B cell (primary cell): ENCODE measurements around the gene SHISA3. TPM values are rescaled to one million over a fixed set of nuclear protein-coding genes. Genes with fewer than 3 reads are reported as not detected.

Experiments used
- ATAC-seq: fragments of 200-7000 bp; cut with Tn5 transposase; one replicate; pipeline ENCODE4 v1.10.0; 2021; ENCODE audit warnings: low read depth, mild to moderate bottlenecking, moderate number of reproducible peaks, moderate library complexity
- CTCF ChIA-PET: fragments of 350-600 bp; sonication (Branson Sonifier 250); formaldehyde crosslinking; loops from one replicate; lab custom pipeline; 2021; ENCODE audit warnings: antibody characterized with exemption, inconsistent platforms; lab: Charles Lee
- POLR2A ChIA-PET: fragments of 350-600 bp; sonication (Branson Sonifier 250); formaldehyde crosslinking; loops from one replicate; lab custom pipeline; 2021; ENCODE audit warnings: antibody characterized with exemption; lab: Charles Lee
- DNase-seq: peaks from one replicate; pipeline ENCODE4 v3.0.0; 2013
- H2AFZ ChIP-seq: 2 replicates; pipeline ENCODE4 v1.6.1; 2012; ENCODE audit warnings: mild to moderate bottlenecking, low read depth, low read length; ENCODE audit not compliant: insufficient read depth, poor library complexity, severe bottlenecking
- H3K27ac ChIP-seq, 2 donors: 1 replicate in 1 of 2; 2 replicates in 1 of 2; pipeline ENCODE4 v1.5.1; 2012 to 2013; ENCODE audit warnings: low read length in 2 of 2, mild to moderate bottlenecking in 2 of 2, moderate library complexity in 1 of 2
- H3K27me3 ChIP-seq, 4 experiments: fragments of 200-600 bp in 1 of 4; sonication (generic) in 1 of 4; replicated peaks in 1 of 4; 1 replicate in 2 of 4; 2 replicates in 2 of 4; pipeline versions ENCODE4 v1.6.1 to v1.7.0; 2013 to 2016; ENCODE audit warnings: low read length in 3 of 4, mild to moderate bottlenecking in 2 of 4, mixed read lengths in 1 of 4, moderate library complexity in 1 of 4; ENCODE audit not compliant: insufficient read depth in 4 of 4, control insufficient read depth in 3 of 4; ENCODE audit errors: control extremely low read depth in 1 of 4
- H3K36me3 ChIP-seq, 2 experiments: replicated peaks in 1 of 2; 1 replicate in 1 of 2; 2 replicates in 1 of 2; pipeline versions ENCODE4 v1.6.1 to v1.7.1; 2013; ENCODE audit warnings: low read length in 1 of 2; ENCODE audit not compliant: insufficient read depth in 2 of 2, control insufficient read depth in 1 of 2; ENCODE audit errors: control extremely low read depth in 1 of 2, extremely low read depth in 1 of 2
- H3K4me1 ChIP-seq, 2 donors: fragments of 200-600 bp in 1 of 2; sonication (generic) in 1 of 2; 1 replicate in 1 of 2; 2 replicates in 1 of 2; pipeline versions ENCODE4 v1.5.1 to v1.6.1; 2013 to 2017; ENCODE audit warnings: low read length in 2 of 2; ENCODE audit not compliant: control insufficient read depth in 2 of 2, insufficient read depth in 2 of 2
- H3K4me2 ChIP-seq: replicated peaks from 2 replicates; pipeline ENCODE3; 2012; ENCODE audit warnings: mild to moderate bottlenecking, low read depth, low read length; ENCODE audit not compliant: poor library complexity, severe bottlenecking
- H3K4me3 ChIP-seq, 5 experiments: fragments of 200-600 bp in 1 of 5; sonication (generic) in 1 of 5; 1 replicate in 3 of 5; 2 replicates in 2 of 5; pipeline versions ENCODE4 v1.5.1 to v1.7.0; 2011 to 2016; ENCODE audit warnings: low read length in 4 of 5, mild to moderate bottlenecking in 4 of 5, low read depth in 2 of 5, control low read depth in 1 of 5, moderate library complexity in 1 of 5; ENCODE audit not compliant: insufficient read depth in 1 of 5; ENCODE audit errors: control extremely low read depth in 1 of 5, extremely low read depth in 1 of 5
- H3K79me2 ChIP-seq: fragments of 200-600 bp; sonication (generic); one replicate; pipeline ENCODE4 v1.6.0; 2016; ENCODE audit warnings: low read length; ENCODE audit not compliant: control insufficient read depth, insufficient read depth
- H3K9ac ChIP-seq: fragments of 200-600 bp; sonication (generic); 2 replicates; pipeline ENCODE4 v1.6.1; 2017; ENCODE audit warnings: mild to moderate bottlenecking, low read length, moderate library complexity
- H3K9me3 ChIP-seq, 3 donors: one replicate each; pipeline versions ENCODE4 v1.6.1 to v1.7.1; 2013; ENCODE audit warnings: low read length in 2 of 3; ENCODE audit not compliant: control insufficient read depth in 2 of 3, insufficient read depth in 1 of 3; ENCODE audit errors: control extremely low read depth in 1 of 3
- H4K20me1 ChIP-seq: 2 replicates; pipeline ENCODE4 v1.6.0; 2012; ENCODE audit warnings: mild to moderate bottlenecking, low read length; ENCODE audit not compliant: insufficient read depth, control insufficient read depth, poor library complexity, severe bottlenecking
- H3K27ac Mint-ChIP-seq: one replicate; pipeline ENCODE4 v1.8.0; 2021; ENCODE audit warnings: mixed read lengths
- H3K27me3 Mint-ChIP-seq: one replicate; pipeline ENCODE4 v1.8.0; 2021; ENCODE audit warnings: mixed read lengths
- H3K4me1 Mint-ChIP-seq: one replicate; pipeline ENCODE4 v1.8.0; 2021; ENCODE audit warnings: mixed read lengths
- H3K4me3 Mint-ChIP-seq: one replicate; pipeline ENCODE4 v1.8.0; 2021; ENCODE audit warnings: mixed read lengths
- H3K9me3 Mint-ChIP-seq: one replicate; pipeline ENCODE4 v1.8.0; 2022; ENCODE audit warnings: mixed read lengths; ENCODE audit not compliant: insufficient read depth
- EZH2 ChIP-seq: IDR thresholded peaks from 2 replicates; pipeline ENCODE4 v1.6.1; 2012; ENCODE audit warnings: borderline replicate concordance, low read depth, mild to moderate bottlenecking, moderate library complexity, low read length; ENCODE audit not compliant: insufficient read depth, poor library complexity, severe bottlenecking
- WGBS: methylation state at CpG from one replicate; pipeline ENCODE4 v1.1.5; 2013; ENCODE audit warnings: missing lambda C conversion rate; ENCODE audit not compliant: insufficient coverage; 5-methylcytosine and 5-hydroxymethylcytosine counted together
- intact Hi-C: fragments of 100-400 bp; cut with micrococcal nuclease; formaldehyde crosslinking; loops from one replicate; pipeline ENCODE4 v1.10.0; 2022
- polyA plus RNA-seq: library from polyadenylated mRNA; depleted of rRNA; stranded (reverse); fragments of >200 nt; gene quantifications from 2 replicates; pipeline ENCODE4 v1.2.3, GENCODE V29; 2012
- total RNA-seq, 2 donors: library from RNA; stranded (reverse); fragments of 120-200 nt in 1 of 2; gene quantifications; 1 replicate in 1 of 2; 2 replicates in 1 of 2; pipeline versions ENCODE4 v1.2.3 to v1.2.4, GENCODE V29; 2013 to 2022
- TF ChIP-seq, protein P1 (sequence below): fragments of 200-600 bp; IDR thresholded peaks from one replicate; pipeline ENCODE4 v1.8.0; 2022; ENCODE audit warnings: antibody characterized with exemption, mild to moderate bottlenecking

SHISA3 gene
- total and polyA plus RNA-seq, 2 donors (not counting 1 experiment from before 2014, with no cell fraction given) = not detected

GRCh38 chr4:42410446-42410845, 13.2 kb downstream of the SHISA3 start:
- H3K4me1 Mint-ChIP-seq = no peaks in the 10 kb centered on the region
- ChIA-PET POLR2A (no interaction called here), CTCF (no interaction called here)
- H3K4me3 Mint-ChIP-seq = no peak overlapping the region
- DNase-seq (no peak), ATAC-seq (no peak)
- Histone ChIP-seq H3K79me2 (no peaks in the 10 kb centered on the region), H3K4me1 (no peaks in the 10 kb centered on the region), H3K9me3 (no peaks in the 10 kb centered on the region), H4K20me1 (no peaks in the 10 kb centered on the region), H3K4me3 (no peak overlapping the region), H3K27ac (no peak overlapping the region), H2AFZ (no peak overlapping the region), H3K4me2 (no peak overlapping the region), H3K36me3 (peaks cover 10 to 27% of the 10 kb centered on the region in 2 experiments), H3K9ac (no peak overlapping the region), H3K27me3 (no peaks in the 10 kb centered on the region)
- TF ChIP-seq, protein P1, sequence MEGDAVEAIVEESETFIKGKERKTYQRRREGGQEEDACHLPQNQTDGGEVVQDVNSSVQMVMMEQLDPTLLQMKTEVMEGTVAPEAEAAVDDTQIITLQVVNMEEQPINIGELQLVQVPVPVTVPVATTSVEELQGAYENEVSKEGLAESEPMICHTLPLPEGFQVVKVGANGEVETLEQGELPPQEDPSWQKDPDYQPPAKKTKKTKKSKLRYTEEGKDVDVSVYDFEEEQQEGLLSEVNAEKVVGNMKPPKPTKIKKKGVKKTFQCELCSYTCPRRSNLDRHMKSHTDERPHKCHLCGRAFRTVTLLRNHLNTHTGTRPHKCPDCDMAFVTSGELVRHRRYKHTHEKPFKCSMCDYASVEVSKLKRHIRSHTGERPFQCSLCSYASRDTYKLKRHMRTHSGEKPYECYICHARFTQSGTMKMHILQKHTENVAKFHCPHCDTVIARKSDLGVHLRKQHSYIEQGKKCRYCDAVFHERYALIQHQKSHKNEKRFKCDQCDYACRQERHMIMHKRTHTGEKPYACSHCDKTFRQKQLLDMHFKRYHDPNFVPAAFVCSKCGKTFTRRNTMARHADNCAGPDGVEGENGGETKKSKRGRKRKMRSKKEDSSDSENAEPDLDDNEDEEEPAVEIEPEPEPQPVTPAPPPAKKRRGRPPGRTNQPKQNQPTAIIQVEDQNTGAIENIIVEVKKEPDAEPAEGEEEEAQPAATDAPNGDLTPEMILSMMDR = no peak
- intact Hi-C loops = no loop called here
- H3K27ac Mint-ChIP-seq = no peak overlapping the region
- H3K9me3 Mint-ChIP-seq = no peaks in the 10 kb centered on the region
- no peaks in the 10 kb centered on the region for H3K27me3 Mint-ChIP-seq
- WGBS = 88% methylated on average over 1 of the region's 3 CpGs

DNA sequence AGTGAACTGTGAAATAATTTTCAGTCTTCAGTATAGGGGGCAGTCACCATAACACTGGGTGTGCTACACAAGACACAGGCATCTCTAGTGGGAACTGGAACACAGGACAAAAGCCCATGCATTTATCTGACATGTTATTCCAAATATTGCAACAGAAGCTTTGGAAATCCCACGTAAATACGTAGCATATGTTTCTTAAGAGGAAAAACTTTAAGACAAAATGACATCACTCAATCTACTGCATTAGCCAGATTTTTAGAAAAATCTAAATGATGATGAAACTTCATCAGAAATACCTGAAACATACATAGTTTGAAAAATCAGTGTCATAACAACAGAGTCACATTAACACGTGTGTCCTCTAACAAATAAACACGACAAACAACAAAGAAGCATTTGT, 14.5 kb downstream of the SHISA3 start:
- Histone ChIP-seq H4K20me1 (no peaks in the 10 kb centered on the region), H3K79me2 (no peaks in the 10 kb centered on the region), H2AFZ (no peak overlapping the region), H3K36me3 (peaks cover 12 to 26% of the 10 kb centered on the region in 2 experiments), H3K27ac (no peak overlapping the region), H3K9ac (no peak overlapping the region), H3K27me3 (no peaks in the 10 kb centered on the region), H3K4me3 (no peak overlapping the region), H3K4me2 (no peak overlapping the region), H3K4me1 (no peaks in the 10 kb centered on the region), H3K9me3 (no peaks in the 10 kb centered on the region)
- 92% methylated on average over 2 of the region's 4 CpGs for WGBS
- no peak for TF ChIP-seq EZH2
- TF ChIP-seq, protein P1 = no peak
- DNase-seq = no peak
- ChIA-PET POLR2A (no interaction called here), CTCF (no interaction called here)
- Mint-ChIP-seq H3K4me3 (no peak overlapping the region), H3K27me3 (no peaks in the 10 kb centered on the region), H3K27ac (no peak overlapping the region), H3K9me3 (no peaks in the 10 kb centered on the region), H3K4me1 (no peaks in the 10 kb centered on the region)
- intact Hi-C loops = no loop called here
- no peak for ATAC-seq
